ENCODE results near the gene CBFA2T2. TPM values are rescaled to one million over a fixed set of nuclear protein-coding genes. Genes with fewer than 3 reads are reported as not detected.

The CBFA2T2 gene
- total and polyA plus RNA-seq, 2 donors (not counting 3 experiments of a cell fraction or from before 2014, with no cell fraction given), result 10.7 to 12.1 TPM

DNA sequence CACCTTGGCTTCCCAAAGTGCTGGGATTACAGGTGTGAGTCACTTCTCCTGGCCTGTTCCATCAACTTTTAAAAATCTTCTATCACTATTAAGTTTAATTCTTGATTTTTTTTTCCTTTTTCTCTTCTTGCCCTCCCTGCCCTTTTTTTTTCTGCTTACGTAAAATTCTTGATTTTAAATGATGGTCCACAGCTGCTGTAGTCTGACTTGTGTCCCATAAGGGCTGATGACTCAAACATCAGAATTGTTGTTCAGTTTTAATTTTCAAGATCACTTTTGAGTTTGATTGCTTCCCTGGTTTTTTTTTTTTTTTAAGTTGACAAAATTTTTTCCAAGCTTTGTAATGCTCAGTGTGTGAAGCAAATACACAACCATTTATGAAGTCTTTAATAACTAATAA is 61.9 kb downstream of the CBFA2T2 start:
- TF ChIP-seq JUN (IDR thresholded peaks at IDR 0.05; ENCODE audit: borderline replicate concordance, insufficient read depth, insufficient read length, low read depth) (no peak), POLR2AphosphoS5 (IDR thresholded peaks at IDR 0.05; ENCODE audit: insufficient read depth, low read depth, low read length) (no peak), POLR2A (IDR thresholded peaks at IDR 0.05; ENCODE audit: low read depth, low read length) (no peak), EZH2 (IDR thresholded peaks at IDR 0.05; ENCODE audit: borderline replicate concordance, low read depth, low read length, severe bottlenecking) (no peak), FOS (IDR thresholded peaks at IDR 0.05; ENCODE audit: borderline replicate concordance, insufficient read depth, low read length) (no peak), MYC (IDR thresholded peaks at IDR 0.05; ENCODE audit: low read depth, low read length) (no peak), GATA2 (IDR thresholded peaks at IDR 0.05; ENCODE audit: insufficient read depth, insufficient read length, low read depth, low read length) (no peak)
- TF ChIP-seq, protein P1, sequence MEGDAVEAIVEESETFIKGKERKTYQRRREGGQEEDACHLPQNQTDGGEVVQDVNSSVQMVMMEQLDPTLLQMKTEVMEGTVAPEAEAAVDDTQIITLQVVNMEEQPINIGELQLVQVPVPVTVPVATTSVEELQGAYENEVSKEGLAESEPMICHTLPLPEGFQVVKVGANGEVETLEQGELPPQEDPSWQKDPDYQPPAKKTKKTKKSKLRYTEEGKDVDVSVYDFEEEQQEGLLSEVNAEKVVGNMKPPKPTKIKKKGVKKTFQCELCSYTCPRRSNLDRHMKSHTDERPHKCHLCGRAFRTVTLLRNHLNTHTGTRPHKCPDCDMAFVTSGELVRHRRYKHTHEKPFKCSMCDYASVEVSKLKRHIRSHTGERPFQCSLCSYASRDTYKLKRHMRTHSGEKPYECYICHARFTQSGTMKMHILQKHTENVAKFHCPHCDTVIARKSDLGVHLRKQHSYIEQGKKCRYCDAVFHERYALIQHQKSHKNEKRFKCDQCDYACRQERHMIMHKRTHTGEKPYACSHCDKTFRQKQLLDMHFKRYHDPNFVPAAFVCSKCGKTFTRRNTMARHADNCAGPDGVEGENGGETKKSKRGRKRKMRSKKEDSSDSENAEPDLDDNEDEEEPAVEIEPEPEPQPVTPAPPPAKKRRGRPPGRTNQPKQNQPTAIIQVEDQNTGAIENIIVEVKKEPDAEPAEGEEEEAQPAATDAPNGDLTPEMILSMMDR (IDR thresholded peaks at IDR 0.05; ENCODE audit: extremely low read depth in 1 of 2, insufficient read depth in 1 of 2, low read depth in 1 of 2, low read length in 2 of 2), result no peak
- TF ChIP-seq, protein P2, sequence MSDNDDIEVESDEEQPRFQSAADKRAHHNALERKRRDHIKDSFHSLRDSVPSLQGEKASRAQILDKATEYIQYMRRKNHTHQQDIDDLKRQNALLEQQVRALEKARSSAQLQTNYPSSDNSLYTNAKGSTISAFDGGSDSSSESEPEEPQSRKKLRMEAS (IDR thresholded peaks at IDR 0.05; ENCODE audit: insufficient read depth, insufficient read length), result no peak
- Histone ChIP-seq H2AFZ (ENCODE audit: low read depth, low read length) (no peak overlapping the region), H3K9me1 (replicated peaks; ENCODE audit: control insufficient read depth, extremely low read depth, insufficient read depth, low read length) (no peaks in the 10 kb centered on the region), H3K4me1 (ENCODE audit: control insufficient read depth, extremely low read depth, insufficient read depth, low read length) (peaks cover 7% of the 10 kb centered on the region), H4K20me1 (replicated peaks; ENCODE audit: control insufficient read depth, extremely low read depth, insufficient read depth, low read length) (no peaks in the 10 kb centered on the region), H3K36me3 (ENCODE audit: control insufficient read depth in 2 of 2, extremely low read depth in 1 of 2, insufficient read depth in 2 of 2, low read length in 2 of 2) (no peaks in the 10 kb centered on the region), H3K27ac (ENCODE audit: insufficient read depth, low read depth, low read length) (no peak overlapping the region), H3K79me2 (ENCODE audit: control insufficient read depth, insufficient read depth, low read length) (no peaks in the 10 kb centered on the region), H3K9me3 (replicated peaks; ENCODE audit: control insufficient read depth, insufficient read depth, low read length) (no peaks in the 10 kb centered on the region), H3K27me3 (ENCODE audit: control insufficient read depth in 2 of 2, insufficient read depth in 2 of 2, low read length in 2 of 2) (no peaks in the 10 kb centered on the region), H3K4me3 (replicated peaks in 1 of 3; ENCODE audit: insufficient read depth in 1 of 3, low read depth in 1 of 3, low read length in 3 of 3) (no peak overlapping the region), H3K4me2 (ENCODE audit: insufficient read depth, low read length) (no peak overlapping the region), H3K9ac (replicated peaks; ENCODE audit: extremely low read depth, insufficient read depth, low read length) (no peak overlapping the region)
- DNase-seq (ENCODE audit: low read depth, low spot score) (no peak), FAIRE-seq (no peak)
- CTCF ChIA-PET, result interaction anchor here (1.5 to 1.8 kb wide), 2 partner anchors 10 to 14 kb away, joined by 5 to 6 read pairs; no protein-coding TSS in a partner anchor
- intact Hi-C loops (cut with micrococcal nuclease) (no loop called here), dilution Hi-C loops (cut with MboI; ENCODE audit: extremely low pct_ligation_motif_present, low sequenced_read_pairs) (no loop called here)
- POLR2A ChIA-PET, result no interaction called here
- no TSS peak for BruUV-seq (replicated peaks)
